Measurements from ENCODE around the gene FADD.

The FADD gene

DNA sequence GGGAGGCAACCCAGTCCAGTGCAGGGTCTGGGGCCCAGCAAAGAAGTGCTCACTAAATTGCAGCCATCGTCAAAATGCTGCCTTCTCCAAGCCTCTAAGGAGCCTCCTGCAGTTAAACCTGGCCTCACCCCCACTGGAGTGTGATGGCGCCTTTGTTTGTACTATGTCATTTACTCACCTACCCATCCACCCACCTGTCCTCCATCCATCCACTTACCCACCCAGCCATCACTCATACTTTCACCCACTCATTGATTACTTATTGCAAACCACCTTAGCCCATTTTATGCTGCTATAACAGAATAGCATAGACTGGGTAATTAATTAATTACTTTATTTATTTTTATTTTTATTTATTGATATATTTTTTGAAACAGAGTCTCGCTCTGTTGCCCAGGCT, 38.6 kb downstream of the FADD start:
- FAIRE-seq = no peak

- FAIRE-seq = no peak
Measured at GRCh38 chr11:70242885-70243284, 39.8 kb downstream of the FADD start.

DNA sequence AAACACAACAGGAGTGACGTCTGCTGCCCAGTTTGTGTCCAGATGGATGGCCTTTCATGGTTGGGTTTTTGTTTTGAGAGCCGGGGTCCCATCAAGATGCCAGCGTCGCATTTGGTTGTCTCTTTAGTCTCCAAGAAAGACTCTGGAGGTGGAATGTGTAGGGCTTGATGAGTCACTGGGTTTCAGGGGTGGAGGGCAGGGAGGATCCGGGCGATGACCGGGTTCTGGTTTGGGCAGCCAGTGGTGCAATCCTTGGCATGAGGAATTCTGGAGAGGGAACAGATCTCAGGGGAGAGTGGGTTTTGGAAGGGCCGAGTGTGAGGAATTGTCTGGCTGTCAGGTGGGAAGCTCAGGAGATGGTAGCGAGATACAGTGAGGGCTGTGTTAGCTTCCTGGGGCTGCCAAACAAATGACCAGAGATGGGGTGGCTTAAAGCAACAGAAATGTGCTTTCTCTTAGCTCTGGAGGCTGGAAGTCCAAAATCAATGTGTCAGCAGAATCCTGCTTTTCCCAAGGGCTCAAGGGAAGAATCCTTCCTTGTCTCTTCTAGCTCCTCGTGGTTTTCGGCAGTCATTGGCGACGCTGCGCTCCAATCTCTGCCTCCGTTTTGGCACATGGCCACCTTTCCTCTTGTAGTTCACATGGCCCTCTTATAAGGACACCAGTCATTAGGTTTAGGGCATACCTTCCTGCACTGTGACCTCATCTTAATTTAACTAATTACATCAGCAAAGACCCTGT, 41.0 kb downstream of the FADD start:
- no peak for FAIRE-seq

DNA sequence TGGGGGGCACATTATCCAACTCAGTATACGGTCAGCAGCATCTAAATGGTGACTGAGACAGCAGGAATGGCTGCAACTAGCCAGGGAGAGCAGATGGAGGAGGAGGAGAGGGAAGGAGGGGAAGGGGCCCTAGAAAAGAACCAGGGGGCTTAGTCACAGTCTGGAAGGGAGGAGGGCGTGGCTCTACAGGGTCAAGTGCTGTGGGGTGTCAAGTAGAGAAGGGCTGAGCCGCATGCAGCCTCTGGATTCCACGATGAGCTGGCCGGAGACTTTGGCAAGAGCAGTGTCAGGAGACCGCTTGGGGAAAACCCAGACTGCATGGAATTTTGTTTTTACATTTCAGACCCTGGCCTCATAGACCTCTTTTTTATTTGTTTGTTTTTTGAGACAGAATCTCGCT, 41.6 kb downstream of the FADD start:
- FAIRE-seq = no peak

DNA sequence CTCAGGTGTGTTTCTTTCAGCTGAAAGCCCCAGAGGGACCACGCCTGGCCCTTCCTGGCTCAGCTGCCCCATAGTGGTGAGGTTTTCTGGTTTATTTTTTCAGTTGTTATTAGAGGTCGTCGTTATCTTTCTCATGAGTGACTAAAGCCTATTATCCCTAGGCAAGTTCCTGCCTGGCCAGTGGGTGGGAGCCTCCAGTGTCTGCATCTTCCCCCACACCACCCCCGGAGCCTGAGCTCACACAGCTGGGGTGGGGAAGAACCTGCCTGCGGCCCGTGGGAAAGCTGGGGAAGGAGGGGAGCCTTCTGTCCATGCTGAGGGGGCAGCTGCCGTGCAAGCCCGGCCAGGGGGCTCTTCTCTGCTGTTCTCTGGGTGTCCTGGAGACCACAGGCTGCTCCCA, 43.1 kb downstream of the FADD start:
- FAIRE-seq = no peak

DNA sequence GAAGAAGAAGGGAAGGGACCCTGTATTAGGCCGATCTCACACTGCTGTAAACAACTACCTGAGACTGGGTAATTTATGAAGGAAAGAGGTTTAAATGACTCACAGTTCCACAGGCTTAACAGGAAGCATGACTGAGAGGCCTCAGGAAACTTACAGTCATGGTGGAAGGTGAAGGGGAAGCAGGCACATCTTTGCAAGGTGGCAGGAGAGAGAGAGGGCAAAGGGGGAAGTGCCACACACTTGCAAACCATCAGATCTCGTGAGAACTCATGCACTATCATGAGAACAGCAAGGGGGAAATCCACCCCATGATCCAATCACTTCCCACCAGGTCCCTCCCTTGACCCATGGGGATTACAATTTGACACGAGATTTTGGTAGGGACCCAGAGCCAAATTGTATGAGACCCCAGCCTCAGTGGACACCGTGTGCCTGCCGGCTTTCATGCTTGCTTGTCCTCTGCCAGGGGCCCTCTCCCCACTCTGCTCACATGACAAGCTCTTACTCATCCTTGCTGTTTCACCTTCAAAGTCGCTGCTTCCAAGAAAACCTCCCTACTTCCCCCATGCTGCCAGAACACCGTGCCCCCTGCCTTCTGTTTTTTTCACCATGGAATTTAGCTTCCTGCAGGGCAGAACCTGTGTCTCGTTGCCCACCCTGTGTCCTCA, 44.1 kb downstream of the FADD start:
- no peak for FAIRE-seq

DNA sequence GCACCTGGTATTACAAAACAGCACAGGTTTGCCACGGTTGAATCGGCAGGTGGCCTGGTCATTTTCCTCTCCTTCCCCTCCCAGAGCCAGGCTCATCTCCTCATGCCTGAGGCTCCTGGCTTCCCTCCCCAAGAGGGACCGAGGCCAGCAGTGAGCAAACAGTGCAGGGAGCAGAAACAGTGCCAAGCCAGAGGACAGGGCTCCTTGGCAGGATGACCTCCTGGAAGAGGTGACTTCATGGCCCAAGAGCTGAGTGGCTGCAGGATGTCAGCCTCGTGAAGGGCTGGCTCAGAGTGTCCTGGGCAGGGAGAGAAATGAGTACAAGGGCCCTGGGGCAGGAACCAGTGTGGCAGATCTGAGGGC, 44.6 kb downstream of the FADD start:
- no peak for FAIRE-seq

- FAIRE-seq = no peak
Measured at GRCh38 chr11:70250876-70251658, 48.0 kb downstream of the FADD start.

DNA sequence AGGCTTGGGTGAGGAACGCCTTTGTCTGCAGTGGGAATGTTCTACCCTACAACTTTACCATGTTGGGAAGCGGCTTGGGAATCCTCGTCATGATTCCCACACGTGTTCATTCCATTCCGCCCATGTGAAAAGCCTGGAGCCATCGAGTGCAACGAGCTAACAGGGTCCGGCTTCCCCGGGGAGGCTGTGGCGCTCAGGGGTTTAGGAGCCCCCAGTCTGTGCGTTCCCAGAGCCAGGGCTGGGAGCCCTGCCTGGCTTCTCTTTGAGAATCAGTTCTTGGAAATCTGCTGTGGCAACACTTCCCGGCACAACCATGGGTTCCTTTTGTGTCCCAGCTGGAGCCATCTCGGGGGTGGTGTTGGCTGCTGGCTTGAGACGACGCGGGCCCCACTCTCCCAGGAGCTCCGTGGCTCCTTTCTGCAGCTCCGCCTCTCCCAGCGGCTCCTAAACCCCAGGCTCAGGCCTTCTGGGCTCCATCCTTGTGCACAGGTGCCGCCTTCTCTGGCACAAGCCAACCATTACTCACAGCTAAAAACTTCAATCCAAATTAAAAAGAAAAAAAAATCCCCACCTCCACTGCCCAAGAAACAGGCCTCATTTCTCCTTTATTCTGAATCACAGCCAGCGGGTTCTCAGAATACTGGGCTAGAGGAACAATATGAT, 48.7 kb downstream of the FADD start:
- FAIRE-seq = no peak

DNA sequence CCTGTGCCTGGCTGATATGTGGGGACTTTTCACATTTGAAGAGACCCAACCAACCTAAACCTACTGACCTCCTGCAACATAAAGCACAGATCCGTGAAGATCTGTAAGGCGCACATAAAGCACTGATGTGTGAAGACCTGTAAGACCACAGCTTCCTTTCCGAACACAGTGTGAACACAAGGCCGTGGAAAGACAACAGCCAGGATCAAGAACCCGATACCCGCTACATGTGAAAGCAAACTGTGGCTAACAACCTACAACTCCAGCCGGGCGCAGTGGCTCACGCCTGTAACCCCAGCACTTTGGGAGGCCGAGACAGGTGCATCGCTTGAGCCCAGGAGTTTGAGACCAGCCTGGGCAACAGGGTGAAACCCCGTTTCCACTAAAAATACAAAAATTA, 49.7 kb downstream of the FADD start:
- FAIRE-seq = no peak

GRCh38 chr11:70255477-70256116, 52.5 kb downstream of the FADD start:
- FAIRE-seq = no peak
